HCT116 (cell line): Measurements from ENCODE around the gene OVAAL. TPM values are rescaled to one million over a fixed set of nuclear protein-coding genes. Genes with fewer than 3 reads are reported as not detected.

Source experiments
- ATAC-seq: fragments of 200-7000 bp; cut with Tn5 transposase; 2 replicates; pipeline ENCODE4 v1.9.1; 2020; ENCODE audit warnings: mild to moderate bottlenecking, moderate library complexity
- BruUV-seq: library from RNA; stranded (reverse); fragments of 400-500 nt; replicated peaks from 2 replicates; lab custom pipeline; 2021; lab: Mats Ljungman, UMichigan
- CTCF ChIA-PET: fragments of 300-600 bp; sonication (Branson Sonifier 250); formaldehyde crosslinking; loops from one replicate; lab custom pipeline; 2021; ENCODE audit warnings: antibody characterized with exemption; lab: Charles Lee
- POLR2A ChIA-PET: fragments of 300-600, 350-600 bp; sonication (Branson Sonifier 250); formaldehyde crosslinking; loops from one replicate; lab custom pipeline; 2021; ENCODE audit warnings: antibody characterized with exemption; lab: Charles Lee
- RAD21 ChIA-PET, 2 experiments: fragments of 300-600 bp; sonication (Branson Sonifier 250); formaldehyde crosslinking; loops; one replicate each; lab custom pipeline; 2023; ENCODE audit warnings: low total read pairs in 2 of 2; ENCODE audit not compliant: uncharacterized antibody in 2 of 2, unreplicated experiment in 2 of 2, low non-redundant PET in 1 of 2; lab: Charles Lee
- DNase-seq: peaks from one replicate; pipeline ENCODE4 v3.0.0-alpha.2; 2010; ENCODE audit warnings: low read depth, low spot score
- H2AFZ ChIP-seq: fragments of 200-600 bp; shearing (Covaris generic), sonication (generic); 2 replicates; pipeline ENCODE4 v1.6.1; 2017; ENCODE audit warnings: low read depth, mixed run types, mixed read lengths, antibody characterized with exemption, low read length; ENCODE audit not compliant: poor library complexity, severe bottlenecking
- H3K27ac ChIP-seq: 2 replicates; pipeline ENCODE4 v1.5.1; 2012; ENCODE audit warnings: low read depth, low read length
- H3K27me3 ChIP-seq: fragments of 200-600 bp; sonication (generic); 2 replicates; pipeline ENCODE4 v1.6.1; 2016; ENCODE audit warnings: mixed run types, low read length, mixed read lengths; ENCODE audit not compliant: insufficient read depth
- H3K36me3 ChIP-seq, 2 experiments: fragments of 200-500 bp in 1 of 2; fragments of 200-600 bp in 1 of 2; sonication (Bioruptor generic) in 1 of 2; sonication (generic) in 1 of 2; 2 replicates each; pipeline versions ENCODE4 v1.5.1 to v1.6.1; 2014 to 2016; ENCODE audit warnings: low read length in 2 of 2, inconsistent platforms in 1 of 2, mixed read lengths in 1 of 2, mixed run types in 1 of 2; ENCODE audit not compliant: insufficient read depth in 2 of 2, control insufficient read depth in 1 of 2
- H3K4me1 ChIP-seq, 2 experiments: fragments of 200-600 bp in 1 of 2; sonication (generic) in 1 of 2; 2 replicates each; pipeline versions ENCODE4 v1.5.1 to v1.6.1; 2012 to 2017; ENCODE audit warnings: low read length in 2 of 2, inconsistent platforms in 1 of 2, mild to moderate bottlenecking in 1 of 2, mixed read lengths in 1 of 2, mixed run types in 1 of 2, moderate library complexity in 1 of 2; ENCODE audit not compliant: insufficient read depth in 2 of 2, control insufficient read depth in 1 of 2
- H3K4me2 ChIP-seq: fragments of 200-600 bp; sonication (generic); 2 replicates; pipeline ENCODE4 v1.6.1; 2017; ENCODE audit warnings: mixed run types, low read length, mixed read lengths
- H3K4me3 ChIP-seq, 2 experiments: fragments of 200-600 bp in 1 of 2; sonication (generic) in 1 of 2; replicated peaks in 1 of 2; 2 replicates each; pipeline ENCODE4 v1.5.1; 2011 to 2016; ENCODE audit warnings: low read length in 2 of 2, control low read depth in 1 of 2, low read depth in 1 of 2, mild to moderate bottlenecking in 1 of 2, mixed read lengths in 1 of 2, mixed run types in 1 of 2
- H3K79me2 ChIP-seq: fragments of 200-600 bp; sonication (generic); 2 replicates; pipeline ENCODE4 v1.6.1; 2017; ENCODE audit warnings: mild to moderate bottlenecking, mixed run types, low read length, moderate library complexity, mixed read lengths; ENCODE audit not compliant: insufficient read depth
- H3K9ac ChIP-seq: fragments of 200-600 bp; sonication (generic); 2 replicates; pipeline ENCODE4 v1.6.1; 2016; ENCODE audit warnings: low read length, mixed read lengths
- H3K9me2 ChIP-seq: fragments of 200-600 bp; sonication (generic), shearing (Covaris generic); 2 replicates; pipeline ENCODE4 v1.6.1; 2017; ENCODE audit warnings: mixed run types, mild to moderate bottlenecking, moderate library complexity; ENCODE audit not compliant: insufficient read depth
- H3K9me3 ChIP-seq, 2 experiments: fragments of 200-500 bp in 1 of 2; fragments of 200-600 bp in 1 of 2; sonication (Bioruptor generic) in 1 of 2; sonication (generic) in 1 of 2; 2 replicates each; pipeline ENCODE4 v1.6.1; 2014 to 2017; ENCODE audit warnings: low read length in 2 of 2, mixed read lengths in 2 of 2, inconsistent platforms in 1 of 2, low read depth in 1 of 2, mild to moderate bottlenecking in 1 of 2, mixed run types in 1 of 2, moderate library complexity in 1 of 2; ENCODE audit not compliant: control insufficient read depth in 1 of 2, insufficient read depth in 1 of 2
- H4K20me1 ChIP-seq: fragments of 200-600 bp; sonication (generic), shearing (Covaris generic); 2 replicates; pipeline ENCODE4 v1.6.1; 2017; ENCODE audit warnings: mixed run types, mild to moderate bottlenecking, moderate library complexity; ENCODE audit not compliant: insufficient read depth
- CBX3 ChIP-seq: IDR thresholded peaks from 2 replicates; pipeline ENCODE4 v1.6.1; 2012; ENCODE audit warnings: low read depth
- EGR1 ChIP-seq: IDR thresholded peaks from 2 replicates; pipeline ENCODE4 v1.6.1; 2012; ENCODE audit warnings: low read depth
- ELF1 ChIP-seq: IDR thresholded peaks from 2 replicates; pipeline ENCODE4 v1.6.1; 2012; ENCODE audit warnings: low read depth, borderline replicate concordance
- EZH2 ChIP-seq: fragments of 200-600 bp; sonication (generic); IDR thresholded peaks from 2 replicates; pipeline ENCODE4 v1.6.1; 2017; ENCODE audit warnings: antibody characterized with exemption, mixed run types
- EZH2phosphoT487 ChIP-seq: fragments of 200-600 bp; IDR thresholded peaks from 2 replicates; pipeline ENCODE4 v1.6.1; 2018; ENCODE audit warnings: antibody characterized with exemption, borderline replicate concordance
- FOSL1 ChIP-seq: IDR thresholded peaks from 2 replicates; pipeline ENCODE4 v1.6.1; 2012; ENCODE audit warnings: low read depth
- SIN3A ChIP-seq: IDR thresholded peaks from 2 replicates; pipeline ENCODE4 v1.6.1; 2012; ENCODE audit warnings: low read depth
- SP1 ChIP-seq: IDR thresholded peaks from 2 replicates; pipeline ENCODE4 v1.6.1; 2012; ENCODE audit warnings: low read depth
- SRF ChIP-seq: IDR thresholded peaks from 2 replicates; pipeline ENCODE4 v1.6.1; 2012; ENCODE audit warnings: low read depth
- TCF7L2 ChIP-seq: IDR thresholded peaks from 2 replicates; pipeline ENCODE4 v1.7.0; 2011; ENCODE audit warnings: borderline replicate concordance, inconsistent platforms; ENCODE audit not compliant: insufficient read depth, insufficient read length; ENCODE audit errors: extremely low read depth
- ZNF274 ChIP-seq: fragments of 200-500 bp; sonication (Bioruptor generic); IDR thresholded peaks from 2 replicates; pipeline ENCODE4 v1.6.1; 2014; ENCODE audit warnings: mild to moderate bottlenecking, low read depth, low read length, inconsistent platforms
- intact Hi-C: fragments of 100-400 bp; cut with micrococcal nuclease; formaldehyde crosslinking; loops from 2 replicates; pipeline ENCODE4 v1.10.0; 2022
- total RNA-seq: library from RNA; stranded (reverse); gene quantifications from one replicate; pipeline ENCODE4 v1.2.1, GENCODE V29; 2021; ENCODE audit not compliant: unreplicated experiment
- TF ChIP-seq, protein P1 (sequence below), 3 experiments: fragments of 200-600 bp in 1 of 3; sonication (generic) in 1 of 3; IDR thresholded peaks in 2 of 3; conservative IDR thresholded peaks in 1 of 3; 2 replicates each; pipeline ENCODE4 v1.5.1; 2012 to 2017; ENCODE audit warnings: low read depth in 2 of 3, low read length in 2 of 3, antibody characterized with exemption in 1 of 3, borderline replicate concordance in 1 of 3, control low read depth in 1 of 3, mild to moderate bottlenecking in 1 of 3, mixed read lengths in 1 of 3, mixed run types in 1 of 3, moderate library complexity in 1 of 3; ENCODE audit not compliant: insufficient read depth in 1 of 3
- TF ChIP-seq, protein P2 (sequence below): IDR thresholded peaks from 2 replicates; pipeline ENCODE4 v1.6.1; 2012; ENCODE audit warnings: low read depth

The OVAAL gene
- total RNA-seq, 1 experiment from 2014 or later = not detected

DNA sequence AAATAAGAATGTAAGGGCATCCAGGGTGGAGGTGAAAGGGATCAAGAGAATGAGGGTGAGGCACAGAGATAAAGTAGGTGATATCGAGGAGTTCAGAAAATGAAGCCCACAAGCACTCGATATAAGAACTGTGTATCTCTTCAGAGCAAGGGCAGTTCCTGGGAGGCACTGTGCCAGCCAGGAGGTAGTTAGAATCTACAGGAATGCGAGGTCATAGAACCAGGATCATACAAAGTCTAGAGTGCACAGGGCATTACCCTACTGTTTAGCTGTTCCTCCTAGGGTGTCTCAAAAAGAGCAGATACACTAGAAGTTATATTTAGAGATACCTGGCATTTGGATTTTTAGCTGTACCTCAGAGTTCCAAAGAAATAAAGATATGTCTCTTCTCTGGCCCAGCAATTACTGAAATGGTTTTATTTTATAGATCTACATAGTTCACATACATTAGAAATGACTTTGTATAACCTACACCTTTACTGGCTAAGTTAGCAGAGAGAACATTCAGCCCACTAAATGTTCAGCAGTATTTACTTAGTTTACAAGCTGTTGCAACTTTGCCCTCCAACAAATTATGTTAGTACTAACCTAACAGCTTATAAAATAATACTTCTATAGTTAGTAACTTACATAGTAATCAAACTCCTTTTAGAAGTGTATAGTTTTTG lies 1.6 kb downstream of the OVAAL start:
- CTCF ChIA-PET = no interaction called here
- ATAC-seq = no peak

DNA sequence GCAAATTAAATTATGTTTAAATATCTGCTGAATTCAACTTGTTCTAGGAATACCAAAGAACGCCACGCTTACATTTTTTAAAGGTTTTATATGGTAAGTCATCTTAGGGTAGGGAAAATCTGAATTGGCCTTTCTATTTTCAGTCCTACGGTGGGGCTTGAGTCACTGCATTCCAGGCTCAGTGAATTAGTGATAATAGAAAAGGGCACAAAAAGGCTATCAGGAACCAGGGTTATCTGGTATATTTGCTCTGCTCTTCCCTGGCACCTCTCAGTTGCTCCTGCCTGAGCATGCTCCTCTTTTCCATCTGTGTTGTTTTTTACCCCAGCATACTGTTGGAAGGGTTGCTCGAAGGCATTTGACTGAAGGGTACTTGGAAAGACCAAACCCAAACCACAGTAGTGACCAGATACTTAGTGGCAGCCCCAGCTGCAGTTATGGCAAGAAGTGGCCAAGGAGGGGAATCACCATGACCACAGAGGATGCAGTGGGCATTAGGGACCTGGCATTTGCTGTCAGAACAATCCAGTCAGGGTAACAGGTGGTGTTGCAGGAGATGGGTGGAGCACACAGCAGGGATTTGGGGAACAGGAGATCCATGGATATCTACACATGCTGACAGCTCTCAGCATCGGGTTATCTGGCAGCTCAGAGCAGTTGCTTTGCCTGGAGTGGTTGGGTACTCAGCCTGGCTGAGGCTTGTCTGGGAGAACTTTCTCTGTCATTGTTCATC lies 2.3 kb downstream of the OVAAL start:
- ChIA-PET POLR2A (no interaction called here), CTCF (no interaction called here), RAD21 (no interaction called here)
- DNase-seq = no peak
- Histone ChIP-seq H3K4me3 (no peak overlapping the region), H3K36me3 (no peaks in the 10 kb centered on the region), H3K4me1 (peaks cover 0 to 22% of the 10 kb centered on the region in 2 experiments; a peak in 2 of 4 replicates), H4K20me1 (no peaks in the 10 kb centered on the region), H3K9ac (no peak overlapping the region), H3K9me3 (no peaks in the 10 kb centered on the region), H2AFZ (peak overlapping the region; percentile 49), H3K79me2 (no peaks in the 10 kb centered on the region), H3K27ac (no peak overlapping the region), H3K4me2 (peak overlapping the region; percentile 19), H3K9me2 (no peaks in the 10 kb centered on the region), H3K27me3 (no peaks in the 10 kb centered on the region)
- no TSS peak for BruUV-seq
- intact Hi-C loops = no loop called here
- ATAC-seq = no peak
- TF ChIP-seq TCF7L2 (no peak), SRF (no peak), EZH2 (no peak), CBX3 (no peak), ZNF274 (no peak), FOSL1 (no peak), ELF1 (no peak)
- TF ChIP-seq, protein P1, sequence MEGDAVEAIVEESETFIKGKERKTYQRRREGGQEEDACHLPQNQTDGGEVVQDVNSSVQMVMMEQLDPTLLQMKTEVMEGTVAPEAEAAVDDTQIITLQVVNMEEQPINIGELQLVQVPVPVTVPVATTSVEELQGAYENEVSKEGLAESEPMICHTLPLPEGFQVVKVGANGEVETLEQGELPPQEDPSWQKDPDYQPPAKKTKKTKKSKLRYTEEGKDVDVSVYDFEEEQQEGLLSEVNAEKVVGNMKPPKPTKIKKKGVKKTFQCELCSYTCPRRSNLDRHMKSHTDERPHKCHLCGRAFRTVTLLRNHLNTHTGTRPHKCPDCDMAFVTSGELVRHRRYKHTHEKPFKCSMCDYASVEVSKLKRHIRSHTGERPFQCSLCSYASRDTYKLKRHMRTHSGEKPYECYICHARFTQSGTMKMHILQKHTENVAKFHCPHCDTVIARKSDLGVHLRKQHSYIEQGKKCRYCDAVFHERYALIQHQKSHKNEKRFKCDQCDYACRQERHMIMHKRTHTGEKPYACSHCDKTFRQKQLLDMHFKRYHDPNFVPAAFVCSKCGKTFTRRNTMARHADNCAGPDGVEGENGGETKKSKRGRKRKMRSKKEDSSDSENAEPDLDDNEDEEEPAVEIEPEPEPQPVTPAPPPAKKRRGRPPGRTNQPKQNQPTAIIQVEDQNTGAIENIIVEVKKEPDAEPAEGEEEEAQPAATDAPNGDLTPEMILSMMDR (IDR thresholded peaks at IDR 0.05 in 2 of 3, conservative IDR thresholded peaks at IDR 0.05 in 1 of 3; ENCODE audit: borderline replicate concordance in 1 of 3, insufficient read depth in 1 of 3, low read depth in 2 of 3, low read length in 2 of 3) = no peak
- TF ChIP-seq, protein P2, sequence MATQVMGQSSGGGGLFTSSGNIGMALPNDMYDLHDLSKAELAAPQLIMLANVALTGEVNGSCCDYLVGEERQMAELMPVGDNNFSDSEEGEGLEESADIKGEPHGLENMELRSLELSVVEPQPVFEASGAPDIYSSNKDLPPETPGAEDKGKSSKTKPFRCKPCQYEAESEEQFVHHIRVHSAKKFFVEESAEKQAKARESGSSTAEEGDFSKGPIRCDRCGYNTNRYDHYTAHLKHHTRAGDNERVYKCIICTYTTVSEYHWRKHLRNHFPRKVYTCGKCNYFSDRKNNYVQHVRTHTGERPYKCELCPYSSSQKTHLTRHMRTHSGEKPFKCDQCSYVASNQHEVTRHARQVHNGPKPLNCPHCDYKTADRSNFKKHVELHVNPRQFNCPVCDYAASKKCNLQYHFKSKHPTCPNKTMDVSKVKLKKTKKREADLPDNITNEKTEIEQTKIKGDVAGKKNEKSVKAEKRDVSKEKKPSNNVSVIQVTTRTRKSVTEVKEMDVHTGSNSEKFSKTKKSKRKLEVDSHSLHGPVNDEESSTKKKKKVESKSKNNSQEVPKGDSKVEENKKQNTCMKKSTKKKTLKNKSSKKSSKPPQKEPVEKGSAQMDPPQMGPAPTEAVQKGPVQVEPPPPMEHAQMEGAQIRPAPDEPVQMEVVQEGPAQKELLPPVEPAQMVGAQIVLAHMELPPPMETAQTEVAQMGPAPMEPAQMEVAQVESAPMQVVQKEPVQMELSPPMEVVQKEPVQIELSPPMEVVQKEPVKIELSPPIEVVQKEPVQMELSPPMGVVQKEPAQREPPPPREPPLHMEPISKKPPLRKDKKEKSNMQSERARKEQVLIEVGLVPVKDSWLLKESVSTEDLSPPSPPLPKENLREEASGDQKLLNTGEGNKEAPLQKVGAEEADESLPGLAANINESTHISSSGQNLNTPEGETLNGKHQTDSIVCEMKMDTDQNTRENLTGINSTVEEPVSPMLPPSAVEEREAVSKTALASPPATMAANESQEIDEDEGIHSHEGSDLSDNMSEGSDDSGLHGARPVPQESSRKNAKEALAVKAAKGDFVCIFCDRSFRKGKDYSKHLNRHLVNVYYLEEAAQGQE = no peak

More for the DNA sequence above, 1.6 kb downstream of the OVAAL start:
- RAD21 ChIA-PET = no interaction called here
- Histone ChIP-seq H3K9me2 (no peaks in the 10 kb centered on the region), H3K36me3 (no peaks in the 10 kb centered on the region), H2AFZ (peak overlapping the region; percentile 49), H3K4me1 (peaks cover 0 to 22% of the 10 kb centered on the region in 2 experiments; a peak in 2 of 4 replicates), H3K4me3 (no peak overlapping the region), H3K9me3 (no peaks in the 10 kb centered on the region), H4K20me1 (no peaks in the 10 kb centered on the region), H3K79me2 (no peaks in the 10 kb centered on the region), H3K27ac (no peak overlapping the region), H3K9ac (no peak overlapping the region), H3K4me2 (peak overlapping the region; percentile 19), H3K27me3 (no peaks in the 10 kb centered on the region)
- POLR2A ChIA-PET = no interaction called here
- DNase-seq = no peak
- intact Hi-C loops = no loop called here
- TF ChIP-seq EZH2phosphoT487 (no peak), ZNF274 (no peak), SRF (no peak), EGR1 (no peak), TCF7L2 (no peak), SIN3A (no peak), SP1 (no peak), FOSL1 (no peak), EZH2 (no peak)
- BruUV-seq = no TSS peak
